SK-N-SH treated with all-trans-retinoic acid at 6 μM for 48 hours (cell line): ENCODE measurements around the gene ENPP3.
"Not testable (repeated sequence)": the region's sequence is repeated elsewhere in the genome, so short reads cannot be mapped to it uniquely, and the experiment has no call there.

Source experiments
- BACH2 ChIP-seq: fragments of 250-450 bp; sonication (Bioruptor Pico); IDR thresholded peaks from 2 replicates; pipeline ENCODE4 v1.9.0; 2021; ENCODE audit warnings: mild to moderate bottlenecking, borderline replicate concordance
- OSR1 ChIP-seq: fragments of 250-450 bp; sonication (Bioruptor Pico); IDR thresholded peaks from 2 replicates; pipeline ENCODE4 v1.8.0; 2022; ENCODE audit warnings: moderate library complexity, mild to moderate bottlenecking, inconsistent platforms
- ZC3H10 ChIP-seq: fragments of 250-450 bp; sonication (Bioruptor Pico); IDR thresholded peaks from 2 replicates; pipeline ENCODE4 v1.5.1; 2021; ENCODE audit warnings: mild to moderate bottlenecking, moderate library complexity
- ZFP3 ChIP-seq: fragments of 250-450 bp; sonication (Bioruptor Pico); IDR thresholded peaks from 2 replicates; pipeline ENCODE4 v1.5.0; 2020; ENCODE audit warnings: mild to moderate bottlenecking, moderate library complexity
- ZFP30 ChIP-seq: fragments of 450-650 bp; formaldehyde crosslinking; IDR thresholded peaks from 2 replicates; pipeline ENCODE4 v1.5.0; 2022; ENCODE audit warnings: mild to moderate bottlenecking, moderate library complexity
- ZNF70 ChIP-seq: fragments of 450-650 bp; formaldehyde crosslinking; IDR thresholded peaks from 2 replicates; pipeline ENCODE4 v1.5.0; 2020; ENCODE audit warnings: mild to moderate bottlenecking, moderate library complexity
- ZNF8 ChIP-seq: fragments of 450-650 bp; formaldehyde crosslinking; IDR thresholded peaks from 2 replicates; pipeline ENCODE4 v1.5.0; 2020; ENCODE audit warnings: mild to moderate bottlenecking, moderate library complexity
- TF ChIP-seq, protein P1 (sequence below): fragments of 250-450 bp; sonication (Bioruptor Pico); IDR thresholded peaks from 2 replicates; pipeline ENCODE4 v1.5.0; 2020; ENCODE audit warnings: mild to moderate bottlenecking, moderate library complexity
- TF ChIP-seq, protein P2 (sequence below): fragments of 250-450 bp; sonication (Bioruptor Pico); IDR thresholded peaks from 2 replicates; pipeline ENCODE4 v1.5.1; 2021; ENCODE audit warnings: mild to moderate bottlenecking, moderate library complexity
- TF ChIP-seq, protein P3 (sequence below): fragments of 250-450 bp; sonication (Bioruptor Pico); IDR thresholded peaks from 2 replicates; pipeline ENCODE4 v1.8.0; 2020; ENCODE audit warnings: mild to moderate bottlenecking, moderate library complexity, borderline replicate concordance
- TF ChIP-seq, protein P4 (sequence below): fragments of 250-450 bp; sonication (Bioruptor Pico); IDR thresholded peaks from 2 replicates; pipeline ENCODE4 v1.5.1; 2020; ENCODE audit warnings: low read depth, mild to moderate bottlenecking, moderate library complexity

DNA sequence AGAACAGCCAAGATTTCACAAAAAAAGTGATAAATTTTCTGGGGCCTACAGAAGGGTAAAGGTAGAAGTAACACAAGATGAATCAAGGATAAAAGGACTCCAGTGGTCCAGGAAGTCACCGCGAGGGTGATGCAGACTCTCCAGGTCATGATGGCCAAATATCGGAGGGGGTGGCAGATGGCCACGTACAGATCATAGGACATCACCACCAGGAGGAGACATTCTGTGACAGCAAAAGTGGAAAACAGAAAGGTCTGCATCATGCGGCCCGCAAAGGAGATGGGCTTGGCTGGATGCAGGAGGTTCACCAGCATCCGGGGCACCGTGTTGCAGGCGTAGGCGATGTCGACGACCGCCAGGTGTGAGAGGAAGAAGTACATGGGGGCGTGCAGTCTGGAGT lies 63.7 kb downstream of the ENPP3 start:
- TF ChIP-seq, protein P1, sequence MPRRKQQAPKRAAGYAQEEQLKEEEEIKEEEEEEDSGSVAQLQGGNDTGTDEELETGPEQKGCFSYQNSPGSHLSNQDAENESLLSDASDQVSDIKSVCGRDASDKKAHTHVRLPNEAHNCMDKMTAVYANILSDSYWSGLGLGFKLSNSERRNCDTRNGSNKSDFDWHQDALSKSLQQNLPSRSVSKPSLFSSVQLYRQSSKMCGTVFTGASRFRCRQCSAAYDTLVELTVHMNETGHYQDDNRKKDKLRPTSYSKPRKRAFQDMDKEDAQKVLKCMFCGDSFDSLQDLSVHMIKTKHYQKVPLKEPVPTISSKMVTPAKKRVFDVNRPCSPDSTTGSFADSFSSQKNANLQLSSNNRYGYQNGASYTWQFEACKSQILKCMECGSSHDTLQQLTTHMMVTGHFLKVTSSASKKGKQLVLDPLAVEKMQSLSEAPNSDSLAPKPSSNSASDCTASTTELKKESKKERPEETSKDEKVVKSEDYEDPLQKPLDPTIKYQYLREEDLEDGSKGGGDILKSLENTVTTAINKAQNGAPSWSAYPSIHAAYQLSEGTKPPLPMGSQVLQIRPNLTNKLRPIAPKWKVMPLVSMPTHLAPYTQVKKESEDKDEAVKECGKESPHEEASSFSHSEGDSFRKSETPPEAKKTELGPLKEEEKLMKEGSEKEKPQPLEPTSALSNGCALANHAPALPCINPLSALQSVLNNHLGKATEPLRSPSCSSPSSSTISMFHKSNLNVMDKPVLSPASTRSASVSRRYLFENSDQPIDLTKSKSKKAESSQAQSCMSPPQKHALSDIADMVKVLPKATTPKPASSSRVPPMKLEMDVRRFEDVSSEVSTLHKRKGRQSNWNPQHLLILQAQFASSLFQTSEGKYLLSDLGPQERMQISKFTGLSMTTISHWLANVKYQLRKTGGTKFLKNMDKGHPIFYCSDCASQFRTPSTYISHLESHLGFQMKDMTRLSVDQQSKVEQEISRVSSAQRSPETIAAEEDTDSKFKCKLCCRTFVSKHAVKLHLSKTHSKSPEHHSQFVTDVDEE (CRISPR knock-in tag) = not testable (repeated sequence)
- TF ChIP-seq, protein P2, sequence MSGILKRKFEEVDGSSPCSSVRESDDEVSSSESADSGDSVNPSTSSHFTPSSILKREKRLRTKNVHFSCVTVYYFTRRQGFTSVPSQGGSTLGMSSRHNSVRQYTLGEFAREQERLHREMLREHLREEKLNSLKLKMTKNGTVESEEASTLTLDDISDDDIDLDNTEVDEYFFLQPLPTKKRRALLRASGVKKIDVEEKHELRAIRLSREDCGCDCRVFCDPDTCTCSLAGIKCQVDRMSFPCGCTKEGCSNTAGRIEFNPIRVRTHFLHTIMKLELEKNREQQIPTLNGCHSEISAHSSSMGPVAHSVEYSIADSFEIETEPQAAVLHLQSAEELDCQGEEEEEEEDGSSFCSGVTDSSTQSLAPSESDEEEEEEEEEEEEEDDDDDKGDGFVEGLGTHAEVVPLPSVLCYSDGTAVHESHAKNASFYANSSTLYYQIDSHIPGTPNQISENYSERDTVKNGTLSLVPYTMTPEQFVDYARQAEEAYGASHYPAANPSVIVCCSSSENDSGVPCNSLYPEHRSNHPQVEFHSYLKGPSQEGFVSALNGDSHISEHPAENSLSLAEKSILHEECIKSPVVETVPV (CRISPR knock-in tag) = not testable (repeated sequence)
- TF ChIP-seq, protein P3, sequence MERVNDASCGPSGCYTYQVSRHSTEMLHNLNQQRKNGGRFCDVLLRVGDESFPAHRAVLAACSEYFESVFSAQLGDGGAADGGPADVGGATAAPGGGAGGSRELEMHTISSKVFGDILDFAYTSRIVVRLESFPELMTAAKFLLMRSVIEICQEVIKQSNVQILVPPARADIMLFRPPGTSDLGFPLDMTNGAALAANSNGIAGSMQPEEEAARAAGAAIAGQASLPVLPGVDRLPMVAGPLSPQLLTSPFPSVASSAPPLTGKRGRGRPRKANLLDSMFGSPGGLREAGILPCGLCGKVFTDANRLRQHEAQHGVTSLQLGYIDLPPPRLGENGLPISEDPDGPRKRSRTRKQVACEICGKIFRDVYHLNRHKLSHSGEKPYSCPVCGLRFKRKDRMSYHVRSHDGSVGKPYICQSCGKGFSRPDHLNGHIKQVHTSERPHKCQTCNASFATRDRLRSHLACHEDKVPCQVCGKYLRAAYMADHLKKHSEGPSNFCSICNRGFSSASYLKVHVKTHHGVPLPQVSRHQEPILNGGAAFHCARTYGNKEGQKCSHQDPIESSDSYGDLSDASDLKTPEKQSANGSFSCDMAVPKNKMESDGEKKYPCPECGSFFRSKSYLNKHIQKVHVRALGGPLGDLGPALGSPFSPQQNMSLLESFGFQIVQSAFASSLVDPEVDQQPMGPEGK (CRISPR knock-in tag) = not testable (repeated sequence)
- TF ChIP-seq ZFP30; OSR1 (CRISPR knock-in tag); ZNF8 (CRISPR knock-in tag); ZC3H10; ZFP3 (CRISPR knock-in tag); ZNF70 (CRISPR knock-in tag); BACH2 (CRISPR knock-in tag): not testable (repeated sequence)
- TF ChIP-seq, protein P4, sequence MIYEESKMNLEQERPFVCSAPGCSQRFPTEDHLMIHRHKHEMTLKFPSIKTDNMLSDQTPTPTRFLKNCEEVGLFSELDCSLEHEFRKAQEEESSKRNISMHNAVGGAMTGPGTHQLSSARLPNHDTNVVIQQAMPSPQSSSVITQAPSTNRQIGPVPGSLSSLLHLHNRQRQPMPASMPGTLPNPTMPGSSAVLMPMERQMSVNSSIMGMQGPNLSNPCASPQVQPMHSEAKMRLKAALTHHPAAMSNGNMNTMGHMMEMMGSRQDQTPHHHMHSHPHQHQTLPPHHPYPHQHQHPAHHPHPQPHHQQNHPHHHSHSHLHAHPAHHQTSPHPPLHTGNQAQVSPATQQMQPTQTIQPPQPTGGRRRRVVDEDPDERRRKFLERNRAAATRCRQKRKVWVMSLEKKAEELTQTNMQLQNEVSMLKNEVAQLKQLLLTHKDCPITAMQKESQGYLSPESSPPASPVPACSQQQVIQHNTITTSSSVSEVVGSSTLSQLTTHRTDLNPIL (CRISPR knock-in tag) = not testable (repeated sequence)
